K562 (cell line): Measurements from ENCODE around the gene PHOSPHO1.

ENCODE experiments used
- ESRRB ChIP-seq: fragments of 250-450 bp; sonication (Bioruptor Pico); IDR thresholded peaks from 2 replicates; pipeline ENCODE4 v1.5.0; 2020; ENCODE audit warnings: mild to moderate bottlenecking, moderate library complexity, borderline replicate concordance
- MAFF ChIP-seq: IDR thresholded peaks from 2 replicates; pipeline ENCODE4 v1.6.1; 2012; ENCODE audit warnings: low read length, improper control_type of control experiment
- NFIC ChIP-seq: fragments of 450-650 bp; IDR thresholded peaks from 2 replicates; pipeline ENCODE4 v1.6.1; 2017; ENCODE audit warnings: mild to moderate bottlenecking, inconsistent platforms
- POLR2A ChIP-seq: fragments of 450-650 bp; conservative IDR thresholded peaks from 2 replicates; pipeline ENCODE4 v1.6.1; 2016
- TCF3 ChIP-seq: sonication (generic); formaldehyde crosslinking; IDR thresholded peaks from 2 replicates; pipeline ENCODE4 v1.4.0; 2020; ENCODE audit warnings: mild to moderate bottlenecking, missing genetic modification reagents

- TF ChIP-seq TCF3 (CRISPR knock-in tag) (no peak), MAFF (no peak), POLR2A (no peak), ESRRB (CRISPR knock-in tag) (no peak), NFIC (no peak)
Measured at GRCh38 chr17:49195751-49196150, 34.8 kb downstream of the PHOSPHO1 start.
